ENCODE measurements around the gene CNOT10.

DNA sequence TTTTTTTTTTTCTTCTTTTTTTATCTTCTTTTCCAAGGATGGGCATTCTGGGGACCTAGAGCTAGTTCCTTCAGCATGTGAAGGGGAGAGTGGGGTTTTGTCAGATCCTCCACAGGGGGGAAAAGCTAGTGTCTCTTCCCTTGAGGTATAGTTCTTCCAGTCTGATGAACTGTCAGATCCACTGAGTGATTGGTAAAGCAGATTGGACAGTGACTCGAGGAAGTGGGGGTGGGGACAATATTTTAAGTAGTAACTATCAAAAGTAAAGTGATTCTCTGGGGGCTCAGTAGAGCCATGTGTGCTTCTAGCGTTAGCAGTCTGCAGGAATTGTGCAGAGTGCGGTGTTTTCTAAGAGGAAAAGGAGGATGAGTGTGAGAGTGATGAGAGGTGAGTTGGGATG is 70.8 kb downstream of the CNOT10 start:
- TF ChIP-seq CTCF (IDR thresholded peaks at IDR 0.05) (no peak), POLR2A (IDR thresholded peaks at IDR 0.05) (no peak), POLR2AphosphoS5 (IDR thresholded peaks at IDR 0.05) (no peak)
